ENCODE measurements around the gene ARL6IP4.

The ARL6IP4 gene

GRCh38 chr12:122976648-122976975 lies 3.9 kb upstream of the ARL6IP4 start:
- TF ChIP-seq TEAD4 (IDR thresholded peaks at IDR 0.05) (no peak), USF1 (IDR thresholded peaks at IDR 0.05) (no peak)
- TF ChIP-seq, protein P1, sequence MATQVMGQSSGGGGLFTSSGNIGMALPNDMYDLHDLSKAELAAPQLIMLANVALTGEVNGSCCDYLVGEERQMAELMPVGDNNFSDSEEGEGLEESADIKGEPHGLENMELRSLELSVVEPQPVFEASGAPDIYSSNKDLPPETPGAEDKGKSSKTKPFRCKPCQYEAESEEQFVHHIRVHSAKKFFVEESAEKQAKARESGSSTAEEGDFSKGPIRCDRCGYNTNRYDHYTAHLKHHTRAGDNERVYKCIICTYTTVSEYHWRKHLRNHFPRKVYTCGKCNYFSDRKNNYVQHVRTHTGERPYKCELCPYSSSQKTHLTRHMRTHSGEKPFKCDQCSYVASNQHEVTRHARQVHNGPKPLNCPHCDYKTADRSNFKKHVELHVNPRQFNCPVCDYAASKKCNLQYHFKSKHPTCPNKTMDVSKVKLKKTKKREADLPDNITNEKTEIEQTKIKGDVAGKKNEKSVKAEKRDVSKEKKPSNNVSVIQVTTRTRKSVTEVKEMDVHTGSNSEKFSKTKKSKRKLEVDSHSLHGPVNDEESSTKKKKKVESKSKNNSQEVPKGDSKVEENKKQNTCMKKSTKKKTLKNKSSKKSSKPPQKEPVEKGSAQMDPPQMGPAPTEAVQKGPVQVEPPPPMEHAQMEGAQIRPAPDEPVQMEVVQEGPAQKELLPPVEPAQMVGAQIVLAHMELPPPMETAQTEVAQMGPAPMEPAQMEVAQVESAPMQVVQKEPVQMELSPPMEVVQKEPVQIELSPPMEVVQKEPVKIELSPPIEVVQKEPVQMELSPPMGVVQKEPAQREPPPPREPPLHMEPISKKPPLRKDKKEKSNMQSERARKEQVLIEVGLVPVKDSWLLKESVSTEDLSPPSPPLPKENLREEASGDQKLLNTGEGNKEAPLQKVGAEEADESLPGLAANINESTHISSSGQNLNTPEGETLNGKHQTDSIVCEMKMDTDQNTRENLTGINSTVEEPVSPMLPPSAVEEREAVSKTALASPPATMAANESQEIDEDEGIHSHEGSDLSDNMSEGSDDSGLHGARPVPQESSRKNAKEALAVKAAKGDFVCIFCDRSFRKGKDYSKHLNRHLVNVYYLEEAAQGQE (IDR thresholded peaks at IDR 0.05; ENCODE audit: low read depth): no peak

DNA sequence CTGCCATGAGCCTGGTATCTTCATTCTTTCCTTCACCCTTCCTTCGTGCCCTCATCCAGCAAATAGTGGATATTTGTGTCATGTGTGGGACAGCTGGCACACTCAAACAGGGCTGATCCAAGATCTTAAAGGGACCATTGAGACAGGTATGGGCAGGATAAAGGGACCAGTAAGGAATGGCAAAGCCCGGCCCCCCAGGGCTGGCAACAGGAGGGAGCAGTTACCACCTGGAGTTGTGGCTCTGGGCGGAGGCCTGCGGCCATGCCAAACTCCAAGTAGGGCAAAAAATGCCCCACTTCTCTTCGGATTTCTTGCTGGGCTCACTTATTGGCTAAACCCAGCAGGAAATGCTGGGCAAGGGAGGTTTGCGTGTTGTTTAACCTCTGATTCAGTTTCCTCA lies 3.3 kb upstream of the ARL6IP4 start:
- TF ChIP-seq NFIC (IDR thresholded peaks at IDR 0.05): no peak
- TF ChIP-seq, protein P1 (IDR thresholded peaks at IDR 0.05; ENCODE audit: low read depth): no peak
- no peak for TF ChIP-seq RAD21 (IDR thresholded peaks at IDR 0.05; ENCODE audit: low read depth)
- no peak for TF ChIP-seq EP300 (IDR thresholded peaks at IDR 0.05; ENCODE audit: borderline replicate concordance)
- no peak for TF ChIP-seq MAX (IDR thresholded peaks at IDR 0.05)
- TF ChIP-seq FOXM1 (IDR thresholded peaks at IDR 0.05; ENCODE audit: borderline replicate concordance, low read depth): no peak
- TF ChIP-seq TEAD4 (IDR thresholded peaks at IDR 0.05): no peak
- TF ChIP-seq CEBPB (IDR thresholded peaks at IDR 0.05): no peak
- TF ChIP-seq USF1 (IDR thresholded peaks at IDR 0.05): no peak

DNA sequence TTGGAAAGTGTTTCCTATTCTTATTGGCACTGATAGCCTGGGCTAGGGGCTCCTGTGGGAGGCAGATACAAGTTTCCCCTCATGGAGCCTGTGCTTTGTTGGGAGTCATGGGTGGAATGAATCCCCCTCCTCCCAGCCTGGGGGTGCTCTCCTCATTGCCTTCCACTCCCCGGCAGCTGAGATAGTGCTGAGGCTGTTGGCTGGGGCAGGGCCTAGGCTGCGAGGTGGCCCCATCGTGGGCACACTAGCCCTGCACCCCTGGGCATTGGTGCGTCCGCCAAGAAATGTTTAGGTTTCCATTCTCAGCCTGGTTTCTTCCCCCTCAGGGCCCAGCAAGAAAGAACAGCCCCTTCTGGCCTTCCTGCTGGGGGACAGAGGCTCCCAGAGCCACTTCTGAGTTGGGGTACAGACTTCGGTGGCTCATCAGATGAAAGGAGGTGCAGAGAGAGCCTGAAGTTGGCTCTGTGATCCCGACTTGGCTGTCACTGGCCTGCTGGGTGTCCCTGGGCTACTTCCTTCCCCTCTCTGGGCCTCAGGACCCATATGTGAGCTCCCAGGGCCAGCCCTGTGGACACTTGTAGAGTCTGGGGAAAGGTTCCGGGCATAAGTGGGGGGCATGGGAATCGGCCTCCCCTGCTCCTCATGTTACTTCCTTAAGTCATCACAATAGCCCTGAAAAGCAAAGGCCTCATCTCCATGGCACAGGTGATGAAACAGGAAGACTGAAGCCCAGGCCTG lies 2.7 kb upstream of the ARL6IP4 start:
- TF ChIP-seq, protein P1 (IDR thresholded peaks at IDR 0.05; ENCODE audit: low read depth): no peak
- TF ChIP-seq EGR1 (IDR thresholded peaks at IDR 0.05) (no peak), ZBTB7A (IDR thresholded peaks at IDR 0.05; ENCODE audit: low read depth) (no peak), TEAD4 (IDR thresholded peaks at IDR 0.05) (no peak), MAX (IDR thresholded peaks at IDR 0.05) (no peak), CREB1 (IDR thresholded peaks at IDR 0.05; ENCODE audit: low read depth) (no peak), CEBPB (IDR thresholded peaks at IDR 0.05) (no peak), TCF12 (IDR thresholded peaks at IDR 0.05; ENCODE audit: low read depth) (no peak), NFIC (IDR thresholded peaks at IDR 0.05) (no peak), FOXM1 (IDR thresholded peaks at IDR 0.05; ENCODE audit: borderline replicate concordance, low read depth) (no peak), USF1 (IDR thresholded peaks at IDR 0.05) (no peak), EP300 (IDR thresholded peaks at IDR 0.05; ENCODE audit: borderline replicate concordance) (no peak), YY1 (IDR thresholded peaks at IDR 0.05; ENCODE audit: low read depth) (no peak), RAD21 (IDR thresholded peaks at IDR 0.05; ENCODE audit: low read depth) (no peak)

DNA sequence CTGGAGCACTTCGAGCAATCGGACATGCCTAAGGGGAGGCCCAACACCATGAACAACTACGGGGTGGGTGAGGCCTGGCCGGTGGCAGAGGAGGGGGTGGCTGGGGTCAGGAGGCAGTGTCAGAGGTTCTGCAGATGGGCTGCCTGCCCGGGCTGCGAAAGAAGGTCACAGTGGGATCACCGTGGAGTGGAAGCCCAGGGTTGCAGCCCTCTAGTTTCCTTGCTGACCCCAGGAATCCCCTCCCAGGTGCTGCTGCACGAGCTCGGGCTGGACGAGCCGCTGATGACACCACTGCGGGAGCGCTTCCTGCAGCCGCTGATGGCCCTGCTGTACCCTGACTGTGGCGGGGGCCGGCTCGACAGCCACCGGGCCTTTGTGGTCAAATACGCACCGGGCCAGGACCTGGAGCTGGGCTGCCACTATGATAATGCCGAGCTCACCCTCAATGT lies 1.9 kb upstream of the ARL6IP4 start:
- TF ChIP-seq USF1 (IDR thresholded peaks at IDR 0.05) (no peak), EGR1 (IDR thresholded peaks at IDR 0.05) (no peak), TEAD4 (IDR thresholded peaks at IDR 0.05) (no peak), YY1 (IDR thresholded peaks at IDR 0.05; ENCODE audit: low read depth) (no peak), FOXM1 (IDR thresholded peaks at IDR 0.05; ENCODE audit: borderline replicate concordance, low read depth) (no peak), NFIC (IDR thresholded peaks at IDR 0.05) (no peak), CEBPB (IDR thresholded peaks at IDR 0.05) (no peak), TAF1 (IDR thresholded peaks at IDR 0.05; ENCODE audit: low read depth) (no peak), RAD21 (IDR thresholded peaks at IDR 0.05; ENCODE audit: low read depth) (no peak), ZBTB7A (IDR thresholded peaks at IDR 0.05; ENCODE audit: low read depth) (no peak), EP300 (IDR thresholded peaks at IDR 0.05; ENCODE audit: borderline replicate concordance) (no peak), CREB1 (IDR thresholded peaks at IDR 0.05; ENCODE audit: low read depth) (no peak), MAX (IDR thresholded peaks at IDR 0.05) (no peak), TCF12 (IDR thresholded peaks at IDR 0.05; ENCODE audit: low read depth) (no peak)
- TF ChIP-seq, protein P1 (IDR thresholded peaks at IDR 0.05; ENCODE audit: low read depth): no peak
